SHP77 treated with DMSO at 0.1 percent for 48 hours (cell line): ENCODE results near the gene POU6F2.

Experiments
- DNase-seq: peaks from one replicate; lab custom pipeline; 2025; lab: John Stamatoyannopoulos, UW

The POU6F2 gene

DNA sequence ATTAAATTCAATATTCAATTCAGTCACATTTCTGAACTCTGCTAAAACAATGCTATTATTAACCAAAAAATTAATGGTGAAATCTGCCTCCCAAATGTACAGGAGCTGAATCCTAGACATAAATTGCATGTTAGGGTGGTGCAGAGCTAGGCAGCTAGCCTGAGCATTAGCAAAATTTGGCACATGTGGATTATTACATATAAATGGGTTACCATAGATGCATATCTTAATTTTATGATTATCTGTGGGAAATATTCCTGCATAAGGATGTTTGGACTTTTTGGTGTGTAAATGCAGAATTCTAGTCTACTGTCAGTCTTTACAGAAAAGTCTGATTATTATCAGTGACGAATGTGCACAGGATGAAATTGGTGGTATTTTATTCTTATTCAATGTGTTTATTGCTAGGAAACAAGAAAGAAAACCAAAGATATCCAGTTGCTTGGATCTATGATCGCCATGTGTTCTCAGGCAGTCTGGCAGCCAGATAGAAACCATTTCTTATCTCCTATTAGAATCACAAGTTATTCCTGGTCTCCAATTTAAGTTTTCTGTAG, 150.7 kb downstream of the POU6F2 start:
- DNase-seq = no peak

- no peak for DNase-seq
These were observed 152.6 kb downstream of the POU6F2 start for GRCh38 chr7:39130274-39130673.

- DNase-seq = no peak
These were observed 153.3 kb downstream of the POU6F2 start for GRCh38 chr7:39130857-39131526.

GRCh38 chr7:39132306-39132705, 154.6 kb downstream of the POU6F2 start:
- no peak for DNase-seq

- DNase-seq = no peak
These were observed 155.4 kb downstream of the POU6F2 start for GRCh38 chr7:39133088-39133487.

- DNase-seq = no peak
These were observed 159.8 kb downstream of the POU6F2 start for GRCh38 chr7:39137480-39137879.

DNA sequence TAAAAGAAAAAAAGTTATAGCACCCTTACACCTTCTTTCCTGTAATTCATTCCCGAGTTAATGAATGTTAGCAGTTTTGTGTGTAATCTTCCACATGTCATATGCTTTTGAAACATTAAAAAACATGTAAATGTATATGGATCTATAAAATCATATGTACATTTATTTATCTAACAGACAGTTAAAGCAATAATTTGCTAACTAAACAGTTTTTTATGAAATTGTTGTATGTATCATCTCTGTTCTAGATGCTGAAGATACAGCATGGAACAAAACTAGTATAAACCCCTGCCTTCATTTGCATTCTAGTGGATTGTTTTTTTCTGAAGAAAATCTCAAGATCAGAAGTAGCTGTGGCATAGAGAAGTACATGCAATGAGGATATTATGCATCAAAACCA, 165.0 kb downstream of the POU6F2 start:
- DNase-seq = no peak

GRCh38 chr7:39144420-39144819, 166.7 kb downstream of the POU6F2 start:
- DNase-seq = no peak

DNA sequence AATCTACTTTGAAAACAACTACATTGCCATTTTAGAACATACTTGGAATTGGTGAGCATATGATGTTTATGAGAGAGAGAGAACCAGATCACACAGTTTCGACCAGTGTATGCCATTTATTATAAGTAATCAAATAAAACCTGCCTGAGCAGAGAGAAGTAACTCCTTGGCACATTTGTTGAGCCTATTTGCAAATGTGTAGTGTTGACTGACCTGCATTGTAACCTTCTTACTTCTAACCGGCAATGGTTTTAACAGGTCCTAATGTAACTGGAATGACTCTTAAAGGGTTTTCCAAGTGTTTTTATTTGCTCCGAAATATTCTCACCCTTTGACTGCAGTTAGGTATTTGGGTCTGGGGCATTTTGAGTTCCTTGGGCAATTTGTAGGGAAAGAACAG, 167.6 kb downstream of the POU6F2 start:
- no peak for DNase-seq

- DNase-seq = no peak
These were observed 168.2 kb downstream of the POU6F2 start for GRCh38 chr7:39145935-39146334.

GRCh38 chr7:39152701-39153100, 175.0 kb downstream of the POU6F2 start:
- DNase-seq = no peak

DNA sequence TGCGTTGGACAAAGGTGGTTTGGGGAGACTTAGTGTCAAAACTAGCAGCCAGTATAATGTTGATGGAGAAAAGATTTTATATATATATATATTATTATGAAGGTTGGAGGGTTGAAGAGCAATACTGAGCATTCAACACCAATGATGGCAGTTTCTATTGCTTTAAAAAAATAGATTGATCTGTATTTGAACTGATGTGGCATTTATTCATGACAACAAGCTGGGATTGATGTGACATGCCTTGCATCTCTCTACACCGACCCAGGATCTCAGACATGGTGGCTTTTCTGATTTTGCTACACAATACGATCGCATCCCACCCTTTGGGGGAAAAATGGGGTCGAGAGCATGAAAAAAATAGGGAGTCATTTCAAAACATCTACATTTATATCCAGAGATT, 175.4 kb downstream of the POU6F2 start:
- no peak for DNase-seq

GRCh38 chr7:39153647-39154046, 175.9 kb downstream of the POU6F2 start:
- no peak for DNase-seq

DNA sequence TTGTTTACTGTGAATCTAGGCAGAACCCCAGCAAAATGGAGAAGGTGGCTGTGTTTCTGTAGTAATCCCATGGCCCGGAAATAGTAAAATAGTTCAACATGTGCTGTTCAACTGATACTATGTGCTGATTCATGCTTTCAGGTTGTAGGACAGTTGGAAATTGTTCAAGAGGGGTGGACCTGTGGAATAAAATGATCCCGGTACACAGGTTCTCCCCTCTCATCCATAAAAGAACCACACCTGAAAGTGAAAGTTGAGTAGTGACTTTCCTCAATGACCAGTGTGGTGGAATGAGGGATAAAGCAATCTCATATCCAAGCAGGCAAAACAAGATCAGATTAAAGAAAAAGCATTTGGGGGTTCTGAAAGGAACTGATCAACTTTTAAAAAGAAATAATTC, 177.1 kb downstream of the POU6F2 start:
- DNase-seq = no peak

DNA sequence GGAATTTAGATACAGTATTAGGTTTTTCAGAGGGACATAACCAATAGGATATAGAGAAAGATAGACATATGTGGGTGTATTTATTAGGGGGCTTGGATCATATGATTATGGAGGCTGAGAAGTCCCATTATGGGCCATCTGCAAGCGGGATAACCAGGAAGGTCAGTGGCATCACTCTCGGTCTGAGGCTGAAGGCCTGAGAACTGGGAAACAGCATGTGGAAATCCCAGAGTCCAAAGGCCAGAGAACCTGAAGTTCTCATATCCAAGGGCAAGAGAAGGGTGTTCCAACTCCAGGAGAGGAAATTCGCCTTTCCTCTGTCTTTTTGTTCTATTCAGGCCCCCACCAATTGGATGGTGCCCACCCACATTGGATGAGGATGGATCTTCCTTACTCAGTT, 180.7 kb downstream of the POU6F2 start:
- no peak for DNase-seq

GRCh38 chr7:39161903-39162302, 184.2 kb downstream of the POU6F2 start:
- no peak for DNase-seq

- no peak for DNase-seq
These were observed 187.2 kb downstream of the POU6F2 start for GRCh38 chr7:39164887-39165286.

- DNase-seq = no peak
These were observed 190.8 kb downstream of the POU6F2 start for GRCh38 chr7:39168403-39169098.

DNA sequence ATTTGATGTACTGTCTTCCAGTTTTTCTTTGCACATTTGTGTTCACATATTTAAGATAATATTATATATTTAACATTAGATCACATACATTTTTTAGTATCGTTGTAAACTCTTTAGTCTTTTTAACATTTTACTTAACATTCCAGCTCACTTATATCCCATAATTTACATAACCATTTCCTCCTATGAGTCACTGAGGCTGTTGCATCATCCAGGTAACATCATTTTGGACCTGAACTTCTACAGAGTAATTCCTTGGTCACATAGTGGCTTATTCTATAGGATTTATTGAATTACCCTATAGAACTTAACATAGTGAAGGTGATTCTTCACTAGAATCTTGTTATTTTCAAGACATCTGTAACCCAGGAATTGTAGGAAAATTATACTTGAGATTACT, 194.4 kb downstream of the POU6F2 start:
- no peak for DNase-seq

DNA sequence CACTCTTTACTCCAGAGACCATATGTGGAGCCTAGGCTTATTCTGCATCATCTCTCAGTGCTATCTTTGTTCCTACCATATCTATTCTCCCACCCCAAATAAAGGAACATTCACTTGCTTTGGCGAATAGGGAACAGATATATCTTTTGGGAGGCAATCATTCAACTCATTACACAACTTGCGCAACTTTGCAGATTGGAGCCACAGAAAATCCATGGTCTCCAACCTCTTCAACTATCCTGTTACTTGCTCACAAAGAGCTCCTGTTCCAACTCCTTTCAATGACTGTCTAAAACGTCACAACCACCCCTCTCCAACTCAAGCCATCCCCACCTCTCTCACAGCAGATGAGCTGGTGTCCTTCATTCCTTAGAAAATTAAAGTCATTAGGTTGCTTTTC, 203.7 kb downstream of the POU6F2 start:
- DNase-seq = no peak

- DNase-seq = no peak
These were observed 206.1 kb downstream of the POU6F2 start for GRCh38 chr7:39183796-39184195.

GRCh38 chr7:39184391-39184790, 206.7 kb downstream of the POU6F2 start:
- no peak for DNase-seq

DNA sequence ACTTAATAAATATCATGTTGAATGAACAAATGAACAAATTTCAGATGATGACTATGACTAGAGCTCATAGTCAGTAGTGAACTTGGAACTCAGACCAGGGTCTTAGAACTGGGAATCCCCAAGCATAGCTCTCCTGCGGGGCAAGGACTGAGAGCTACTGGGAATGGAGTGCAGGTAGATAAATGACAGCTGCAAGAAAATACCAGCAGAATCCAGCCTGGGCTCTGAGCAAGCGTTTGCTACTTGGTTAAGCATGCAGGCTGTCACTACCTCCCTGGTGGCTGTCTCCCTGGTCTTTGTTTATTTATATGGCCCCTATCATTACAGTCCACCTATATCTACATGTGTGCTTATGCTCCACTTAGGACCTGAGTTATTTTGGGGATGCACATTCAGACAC, 208.4 kb downstream of the POU6F2 start:
- DNase-seq = no peak

DNA sequence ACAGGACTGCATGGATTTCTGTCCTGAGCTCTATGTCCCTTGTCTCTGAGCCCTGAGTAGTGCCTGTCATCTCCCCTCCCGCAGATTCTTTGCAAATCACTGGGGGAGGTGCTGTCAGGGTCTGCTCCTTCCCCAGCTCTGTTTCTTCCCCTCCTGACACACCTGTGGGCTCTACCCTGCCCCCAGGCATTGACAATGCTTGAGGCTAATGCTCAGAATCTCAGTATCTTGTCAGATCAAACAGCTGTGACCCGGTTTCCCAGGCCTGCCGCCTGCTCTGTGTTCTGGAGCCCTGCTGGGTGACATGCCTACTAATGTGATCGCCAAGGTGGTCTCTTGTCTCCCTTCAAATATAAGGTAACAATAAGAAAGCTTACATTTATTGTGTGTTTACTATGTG, 209.0 kb downstream of the POU6F2 start:
- no peak for DNase-seq
